HG02943 (cell line): ENCODE measurements around the gene CDC42SE2.
"Not testable (repeated sequence)": the region's sequence is repeated elsewhere in the genome, so short reads cannot be mapped to it uniquely, and the experiment has no call there.

ENCODE experiments used
- ATAC-seq: cut with Tn5 transposase; IDR thresholded peaks from one replicate; pipeline ENCODE4 v1.9.1; 2021; ENCODE audit warnings: mild to moderate bottlenecking, low read depth, moderate library complexity; ENCODE audit not compliant: unreplicated experiment

CDC42SE2 gene

DNA sequence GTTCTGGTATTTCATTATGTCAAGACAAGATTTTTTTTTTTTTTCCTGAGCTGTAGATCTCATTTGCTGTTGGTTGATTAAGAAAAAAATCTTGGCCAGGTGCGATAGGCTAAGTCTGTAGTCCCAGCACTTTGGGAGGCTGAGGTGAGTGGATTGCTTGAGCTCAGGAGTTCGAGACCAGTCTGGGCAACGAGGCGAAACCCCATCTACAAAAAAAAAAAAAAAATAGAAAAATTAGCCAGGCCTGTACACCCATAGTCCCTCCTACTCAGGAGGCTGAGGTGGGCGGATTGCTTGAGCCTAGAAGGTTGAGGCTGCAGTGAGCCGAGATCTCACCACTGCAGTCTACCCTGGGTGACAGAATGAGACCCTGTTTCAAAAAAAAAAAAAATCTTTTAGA lies 12.2 kb downstream of the CDC42SE2 start:
- ATAC-seq = no peak

DNA sequence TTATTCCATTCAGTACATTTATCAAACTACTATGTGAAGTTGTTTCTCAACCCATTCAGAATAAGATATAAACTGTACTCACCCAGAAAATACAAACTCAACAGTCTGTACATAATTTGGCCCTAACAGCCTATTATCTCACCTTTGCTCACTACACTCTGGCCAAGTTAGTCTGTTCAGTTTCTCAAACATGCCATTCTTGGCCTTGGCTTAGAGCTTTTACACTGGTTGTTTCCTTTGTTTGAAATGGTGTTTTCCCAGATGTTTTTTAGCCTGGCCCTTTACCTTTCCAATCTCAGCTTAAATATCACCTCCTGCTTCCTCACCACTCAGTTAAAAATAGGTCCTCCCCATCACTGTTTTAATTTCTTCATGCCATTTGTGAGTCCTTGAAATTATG lies 13.6 kb downstream of the CDC42SE2 start:
- ATAC-seq = no peak

DNA sequence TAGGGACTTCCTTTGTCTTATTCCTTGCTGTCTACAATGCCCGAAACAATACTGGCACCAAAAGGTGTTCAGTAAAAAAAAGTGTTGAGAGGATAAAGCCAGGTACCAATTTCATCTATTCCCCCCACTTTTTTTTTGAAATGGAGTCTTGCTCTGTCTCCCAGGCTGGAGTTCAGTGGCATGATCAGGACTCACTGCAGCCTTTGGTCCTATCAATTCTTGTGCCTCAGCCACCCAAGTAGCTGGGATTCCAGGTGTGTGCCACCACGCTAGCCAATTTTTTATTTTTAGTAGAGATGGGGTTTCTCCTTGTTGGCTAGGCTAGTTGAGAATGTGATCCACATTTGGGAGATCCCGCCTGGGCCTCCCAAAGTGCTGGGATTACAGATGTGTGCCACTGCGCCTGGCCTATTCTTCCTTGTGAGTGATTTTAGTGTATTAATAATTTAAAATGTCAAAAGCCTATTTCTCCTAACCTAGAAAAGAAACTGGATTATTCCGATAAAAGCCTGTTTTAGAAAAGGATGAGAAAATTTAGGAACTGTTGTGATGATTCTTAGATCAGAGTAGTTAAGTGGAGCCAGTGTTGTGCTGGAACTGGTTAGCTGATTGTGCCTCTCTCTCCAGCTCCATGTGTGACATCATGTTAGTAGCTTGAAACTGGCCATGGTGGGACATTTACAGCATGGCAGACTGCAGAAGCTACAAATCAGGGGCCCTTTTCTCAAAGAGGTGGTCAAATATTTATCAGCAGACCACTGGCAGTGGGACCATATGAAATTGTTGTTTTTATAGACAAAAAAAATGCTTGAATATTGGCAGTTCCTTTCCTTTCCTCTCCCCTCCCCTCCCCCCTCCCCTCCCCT lies 14.3 kb downstream of the CDC42SE2 start:
- no peak for ATAC-seq

DNA sequence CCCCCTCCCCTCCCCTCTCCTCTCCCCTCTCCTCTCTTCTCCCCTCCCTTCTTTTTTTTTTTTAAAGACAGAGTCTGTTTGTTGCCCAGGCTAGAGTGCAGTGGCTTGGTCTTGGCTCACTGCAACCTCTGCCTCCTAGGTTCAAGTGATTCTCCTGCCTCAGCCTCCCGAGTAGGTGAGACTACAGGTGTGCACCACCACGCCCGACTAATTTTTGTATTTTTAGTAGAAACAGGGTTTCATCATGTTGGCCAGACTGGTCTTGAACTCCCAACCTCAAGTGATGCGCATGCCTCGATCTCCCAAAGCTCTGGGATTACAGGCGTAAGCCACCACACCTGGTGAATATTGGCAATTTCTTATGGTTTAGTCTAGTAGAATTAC lies 14.9 kb downstream of the CDC42SE2 start:
- ATAC-seq = not testable (repeated sequence)

DNA sequence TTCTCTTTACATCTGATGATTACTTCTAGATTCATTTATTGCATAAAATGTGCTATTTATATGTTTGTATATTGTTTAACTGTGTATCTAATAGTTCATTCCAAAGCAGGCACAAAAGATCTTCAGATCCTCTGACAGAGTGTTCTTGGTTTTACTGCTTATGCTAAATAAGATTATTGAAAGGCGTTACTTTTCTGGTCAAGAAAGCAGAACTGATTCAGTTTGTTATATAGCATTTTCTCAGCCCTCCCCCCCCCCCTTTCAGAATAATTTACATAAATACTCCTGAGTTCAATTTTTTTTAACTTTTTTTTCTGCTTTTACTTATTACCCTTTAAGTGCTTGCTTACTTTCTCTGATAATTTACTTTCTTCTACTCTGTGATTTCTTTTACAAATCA lies 15.4 kb downstream of the CDC42SE2 start:
- no peak for ATAC-seq

DNA sequence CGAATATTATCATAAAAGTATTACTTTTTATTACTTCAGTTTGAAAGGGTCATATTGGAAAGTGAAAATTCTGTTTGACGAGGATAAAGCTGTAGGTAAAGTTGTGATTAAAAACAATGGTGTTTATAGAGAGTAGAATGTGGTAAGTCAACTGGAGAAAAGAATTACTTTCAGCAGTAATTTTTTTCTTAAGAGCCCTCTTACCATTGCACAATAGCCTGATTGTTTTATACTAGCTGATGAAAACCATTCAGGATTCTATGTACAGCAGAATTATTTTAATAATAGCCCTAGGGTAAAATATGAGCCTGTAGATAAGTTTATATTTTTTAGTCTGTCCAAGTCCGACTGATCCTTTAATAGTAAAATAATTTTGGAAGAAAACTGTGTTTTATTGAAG lies 16.6 kb downstream of the CDC42SE2 start:
- no peak for ATAC-seq

DNA sequence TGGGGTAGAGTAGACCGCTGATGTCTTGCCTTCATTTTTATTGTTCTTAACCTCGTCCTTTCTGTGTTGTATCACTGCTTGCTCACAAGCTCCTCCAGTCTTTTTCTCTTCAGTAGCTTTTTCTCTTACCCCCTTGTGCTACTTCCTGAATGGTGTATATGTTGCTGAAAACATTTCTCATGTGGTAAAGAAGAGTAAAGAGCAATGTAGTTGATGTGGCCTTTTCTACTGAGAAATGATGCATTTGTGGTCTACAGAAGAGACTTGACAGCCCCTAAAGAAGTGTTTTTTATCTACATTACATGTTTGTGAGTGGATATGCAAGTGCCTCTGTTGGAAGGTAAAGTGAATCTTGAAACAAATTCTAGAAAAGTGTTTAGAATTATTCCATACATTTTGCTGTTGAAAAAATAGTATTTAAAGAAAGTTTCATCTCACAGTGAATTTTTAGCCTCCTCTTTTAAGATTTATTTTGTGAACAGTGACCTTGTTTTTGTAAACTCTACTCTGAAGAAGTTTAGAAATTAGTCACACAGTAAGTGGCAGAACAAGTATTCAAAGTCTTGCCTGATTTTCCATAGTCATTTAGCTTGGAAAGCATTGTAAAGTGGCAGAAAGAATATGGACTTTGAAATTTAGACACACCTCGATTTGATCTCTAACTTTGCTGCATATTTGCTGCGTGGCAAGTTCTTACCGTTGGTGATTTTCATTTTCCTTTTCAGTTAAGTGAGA lies 17.4 kb downstream of the CDC42SE2 start:
- no peak for ATAC-seq

DNA sequence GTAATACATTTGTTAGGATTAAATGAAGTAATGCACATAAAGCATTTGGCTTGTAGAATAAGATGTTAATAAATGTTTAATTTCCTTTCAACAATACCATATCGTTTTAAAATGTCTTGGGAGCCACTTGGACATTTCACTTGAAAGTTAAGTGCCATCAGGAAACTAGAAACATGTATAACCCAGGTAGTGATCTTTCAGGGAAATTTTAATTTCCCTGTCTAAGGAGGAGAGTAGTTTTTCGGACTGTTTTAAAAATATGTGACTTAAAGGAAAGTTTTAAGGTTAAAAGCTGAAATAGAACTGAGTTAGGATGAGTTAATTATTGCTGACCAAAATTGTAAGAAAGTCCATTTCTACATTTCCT lies 18.0 kb downstream of the CDC42SE2 start:
- no peak for ATAC-seq

DNA sequence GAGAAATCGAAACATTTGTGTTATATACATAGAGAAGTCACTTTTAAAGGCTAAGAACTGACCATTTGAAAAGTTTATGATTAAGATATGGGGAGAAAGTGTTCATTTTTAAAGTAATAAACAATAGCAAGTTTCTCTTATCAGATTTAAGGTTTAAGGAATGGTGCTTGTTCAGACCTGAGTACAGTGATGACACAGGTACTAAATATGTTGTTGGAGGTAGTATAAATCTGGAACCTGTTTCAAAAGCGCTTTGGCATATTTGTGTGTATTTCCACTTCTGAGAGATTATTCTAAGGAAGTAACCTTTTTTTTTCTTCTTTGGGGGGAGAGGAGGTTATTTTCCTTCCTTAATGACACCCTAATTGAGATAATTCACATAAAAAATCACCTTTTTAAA lies 18.4 kb downstream of the CDC42SE2 start:
- ATAC-seq = no peak

DNA sequence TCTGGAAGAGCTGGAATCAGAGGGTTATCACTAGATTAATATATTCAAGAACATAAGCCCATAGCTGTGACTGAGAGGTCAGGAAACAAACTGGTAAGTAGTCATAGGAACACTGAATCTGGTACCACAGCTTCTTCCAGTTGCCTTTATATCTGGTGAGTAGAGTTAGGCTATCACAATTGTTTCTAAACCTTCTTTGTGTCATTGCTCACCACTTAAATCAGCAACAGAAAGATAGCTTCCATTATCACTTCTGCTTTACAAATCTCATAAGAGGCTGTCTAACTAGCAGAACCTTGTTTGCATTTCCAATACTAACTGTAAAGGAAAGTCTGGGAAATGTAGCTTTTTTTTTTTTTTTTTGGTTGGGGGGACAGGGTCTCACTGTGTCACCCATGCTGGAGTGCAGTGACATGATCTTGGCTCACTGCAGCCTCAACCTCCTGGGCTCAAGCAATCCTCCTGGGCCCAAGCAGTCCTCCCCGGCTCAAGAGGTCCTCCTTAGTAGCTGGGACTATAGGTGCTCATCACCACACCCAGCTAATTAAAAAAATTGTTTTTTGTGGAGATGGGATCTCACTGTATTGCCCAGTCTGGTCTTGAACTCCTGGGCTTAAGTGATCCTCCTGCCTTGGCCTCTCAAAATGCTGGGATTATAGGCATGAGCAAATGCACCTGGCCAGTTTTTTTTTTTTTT lies 22.0 kb downstream of the CDC42SE2 start:
- no peak for ATAC-seq

DNA sequence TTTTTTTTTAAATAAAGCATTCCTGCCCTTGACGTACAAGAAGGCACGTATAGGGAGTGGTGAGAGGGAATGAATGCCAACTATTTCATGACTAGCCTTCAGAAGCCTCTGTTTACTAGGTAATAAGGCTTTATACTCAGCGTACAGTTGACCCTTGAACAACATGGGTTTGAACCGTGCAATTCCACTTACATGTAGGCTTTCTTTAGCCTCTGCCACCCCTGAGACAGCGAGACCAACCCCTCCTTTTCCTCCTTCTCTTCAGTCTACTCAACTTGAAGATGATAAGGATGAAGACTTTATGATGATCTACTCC lies 22.5 kb downstream of the CDC42SE2 start:
- ATAC-seq = no peak

DNA sequence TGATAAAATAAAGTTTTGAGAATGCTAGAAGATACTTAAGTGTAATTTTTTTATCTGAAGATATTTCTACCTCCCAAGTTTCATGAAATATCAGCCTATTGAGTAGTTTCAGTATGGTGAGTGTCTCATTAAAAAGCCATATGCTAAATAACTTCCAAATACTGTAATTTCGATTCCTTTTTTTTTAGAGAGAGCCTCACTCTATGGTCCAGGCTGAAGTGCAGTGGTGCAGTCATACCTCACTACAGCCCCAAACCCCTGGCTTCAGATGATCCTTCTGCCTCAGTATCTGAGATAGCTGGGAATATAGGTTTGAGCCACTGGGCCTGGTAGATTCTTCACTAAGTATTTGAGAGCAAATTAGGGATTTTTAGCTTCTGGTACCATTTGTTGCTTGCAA lies 24.5 kb downstream of the CDC42SE2 start:
- no peak for ATAC-seq

DNA sequence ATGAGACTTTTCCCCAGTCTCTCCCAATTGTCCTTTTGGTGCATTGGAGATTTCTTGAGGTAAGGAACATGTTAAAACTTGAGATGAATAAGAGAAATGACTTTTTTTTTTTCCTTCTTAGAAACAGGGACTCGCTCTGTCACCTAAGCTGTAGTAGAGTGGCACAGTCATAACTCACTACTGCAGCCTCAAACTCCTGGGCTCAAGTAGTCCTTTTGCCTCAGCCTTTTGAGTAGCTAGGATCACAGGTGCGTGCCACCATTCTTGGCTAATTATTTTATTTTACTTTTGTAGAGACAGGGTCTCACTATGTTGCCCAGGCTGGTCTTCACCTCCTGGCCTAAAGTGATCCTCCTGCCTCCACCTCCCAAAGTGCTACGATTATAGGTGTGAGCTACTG lies 25.9 kb downstream of the CDC42SE2 start:
- ATAC-seq = no peak

DNA sequence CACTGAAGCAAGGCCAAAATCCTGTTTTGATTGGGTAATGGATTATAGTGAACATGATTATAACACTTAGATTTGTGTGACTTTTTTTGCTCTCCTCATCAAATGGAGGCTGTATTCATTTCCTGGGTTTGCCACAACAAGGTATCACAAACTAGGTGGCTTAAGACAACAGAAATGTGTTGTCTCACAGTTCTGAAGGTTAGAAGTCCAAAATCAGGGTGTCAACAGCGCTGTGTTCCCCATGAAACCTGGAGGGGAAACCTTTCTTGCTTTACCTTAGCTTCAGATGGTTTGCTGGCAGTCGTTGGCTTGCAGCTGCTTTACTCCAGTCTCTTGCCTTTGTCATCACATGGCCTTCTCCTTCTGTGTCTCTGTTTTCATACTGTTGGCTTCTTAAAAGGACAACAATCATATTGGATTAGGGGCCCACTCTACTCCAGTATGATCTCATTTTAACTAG lies 32.4 kb downstream of the CDC42SE2 start:
- no peak for ATAC-seq

DNA sequence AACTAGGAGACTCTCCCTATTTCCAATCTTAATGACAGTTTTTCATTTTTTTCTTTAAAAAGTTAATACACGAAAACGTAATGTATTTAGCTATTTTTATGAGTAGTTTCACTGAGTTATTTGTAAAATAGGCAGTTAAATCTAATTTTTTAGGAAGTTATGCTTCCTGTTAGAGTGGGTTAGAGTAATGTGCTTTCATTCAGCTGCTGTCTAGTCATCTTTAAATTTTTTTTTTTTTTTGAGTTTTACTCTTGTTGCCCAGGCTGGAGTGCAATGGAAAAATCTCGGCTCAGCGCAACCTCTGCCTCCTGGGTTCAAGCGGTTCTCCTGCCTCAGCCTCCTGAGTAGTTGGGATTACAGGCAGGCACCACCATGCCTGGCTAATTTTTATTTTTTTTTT lies 34.0 kb downstream of the CDC42SE2 start:
- no peak for ATAC-seq

DNA sequence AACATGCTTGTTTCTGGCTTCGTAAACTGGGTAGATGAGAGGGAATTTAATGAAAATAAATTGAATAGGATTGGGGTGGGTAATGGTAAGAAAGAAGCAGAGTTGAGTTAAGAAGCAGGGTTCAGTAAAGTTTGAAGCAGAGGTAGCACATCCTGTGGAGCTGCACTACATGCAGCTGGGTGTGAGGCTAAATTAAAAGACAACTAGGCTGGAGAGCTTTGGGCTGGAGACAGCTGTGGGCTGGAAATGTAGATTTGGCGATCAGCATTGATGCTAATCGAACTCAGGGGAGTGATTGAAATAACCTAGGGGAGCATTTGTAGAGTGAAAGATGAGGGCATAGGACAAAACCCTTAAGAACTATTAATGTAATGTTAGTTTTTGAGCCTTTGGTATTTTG lies 35.6 kb downstream of the CDC42SE2 start:
- ATAC-seq = no peak

DNA sequence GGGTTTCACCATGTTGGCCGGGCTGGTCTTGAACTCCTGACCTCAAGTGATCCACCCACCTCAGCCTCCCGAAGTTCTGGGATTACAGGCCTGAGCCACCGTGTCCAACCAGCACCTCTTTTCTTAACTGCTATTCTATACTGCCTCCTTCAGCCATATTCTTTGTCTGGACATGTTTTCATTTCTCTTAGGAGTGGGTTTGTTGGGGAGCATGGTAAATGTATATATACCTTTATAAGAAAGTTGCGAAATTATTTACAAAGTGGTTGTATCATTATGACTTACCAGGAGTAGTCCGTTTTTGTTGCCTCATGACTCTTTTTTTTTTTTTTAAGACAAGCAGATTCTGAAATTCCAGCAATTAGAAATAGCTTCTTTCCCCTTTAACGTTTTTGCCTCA lies 38.7 kb downstream of the CDC42SE2 start:
- no peak for ATAC-seq

DNA sequence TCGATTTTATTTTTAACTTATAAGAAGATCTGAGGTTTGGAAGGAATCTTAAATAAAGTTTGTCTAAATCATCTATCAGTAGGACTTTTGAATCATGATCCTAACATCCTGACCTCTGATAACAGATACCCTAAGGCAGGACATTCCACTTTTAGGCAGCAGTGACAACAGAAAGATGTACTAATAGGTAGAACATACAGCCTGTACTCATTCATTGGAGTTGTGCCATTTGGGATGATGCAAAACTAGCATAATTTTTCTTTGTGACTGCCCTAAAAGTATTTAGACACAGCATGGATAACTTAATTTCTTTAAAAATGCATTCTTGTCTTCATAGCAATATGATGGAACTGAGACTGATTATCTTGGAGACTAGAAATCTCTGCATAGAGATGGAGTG lies 39.7 kb downstream of the CDC42SE2 start:
- no peak for ATAC-seq

DNA sequence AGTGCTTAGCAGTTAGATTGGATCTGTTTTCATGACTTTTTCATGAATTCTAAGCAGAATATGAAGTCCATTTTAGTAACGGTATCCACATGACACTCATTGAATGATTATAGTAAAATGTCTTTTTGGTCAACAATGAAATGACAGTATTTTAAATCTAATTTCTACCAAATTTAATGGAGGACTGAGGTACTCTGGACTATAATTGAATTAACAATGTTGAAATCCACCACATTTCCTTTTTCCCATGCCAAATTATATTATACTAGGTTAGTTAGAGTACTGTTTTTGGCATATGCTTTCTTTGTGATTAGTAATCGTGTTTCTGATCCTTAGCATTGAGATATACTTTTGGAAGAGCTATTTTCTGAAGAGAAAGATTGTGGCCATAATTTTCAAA lies 40.6 kb downstream of the CDC42SE2 start:
- ATAC-seq = no peak

DNA sequence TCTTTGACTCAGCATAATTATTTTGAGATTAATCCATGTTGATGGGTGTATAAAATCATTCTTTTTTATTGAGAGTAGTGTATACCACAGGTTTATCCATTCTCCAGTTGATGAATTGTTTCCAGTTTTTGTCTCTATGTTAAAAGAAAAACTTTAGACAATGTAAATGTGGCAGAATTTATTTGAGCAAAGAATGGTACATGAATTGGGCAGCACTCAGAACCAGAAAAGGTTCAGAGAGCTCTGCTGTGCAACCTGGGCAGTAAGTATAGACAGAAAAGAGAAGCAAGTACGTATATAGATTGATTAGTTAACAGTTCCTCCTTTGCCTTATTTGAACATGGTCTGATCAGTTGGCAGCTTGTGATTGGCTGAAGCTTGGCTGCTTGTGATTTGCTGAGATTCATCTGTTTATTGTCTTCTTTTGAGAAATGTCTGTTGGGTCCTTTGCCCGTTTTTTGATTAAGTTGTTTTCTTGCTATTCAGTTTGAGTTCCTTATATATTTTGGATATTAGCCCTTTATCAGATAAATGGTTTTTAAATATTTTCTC lies 41.4 kb downstream of the CDC42SE2 start:
- ATAC-seq = no peak

DNA sequence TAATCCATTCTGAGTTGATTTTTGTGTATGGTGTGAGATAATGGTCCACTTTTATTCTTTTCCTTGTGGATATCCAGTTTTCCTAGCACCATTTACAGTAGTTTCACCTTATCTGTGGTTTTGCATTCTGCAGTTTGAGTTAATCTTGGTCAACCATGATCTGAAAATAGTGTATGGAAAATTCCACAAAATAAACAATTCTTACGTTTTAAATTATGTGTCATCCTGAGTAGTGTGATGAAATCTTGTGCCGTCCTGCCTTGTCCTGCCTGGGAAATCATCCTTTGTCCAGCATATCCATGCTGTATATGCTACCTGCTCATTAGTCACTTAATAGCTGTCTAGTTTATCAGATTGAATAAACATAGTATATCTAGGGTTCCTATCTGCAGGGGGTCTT lies 42.1 kb downstream of the CDC42SE2 start:
- ATAC-seq = no peak
